ENCODE results near the gene WASF3.

- no peak for TF ChIP-seq CTCF (IDR thresholded peaks at IDR 0.05; ENCODE audit: insufficient read depth, low read length)
- TF ChIP-seq POLR2AphosphoS5 (IDR thresholded peaks at IDR 0.05; ENCODE audit: low read depth), result no peak
- no peak for TF ChIP-seq SPI1 (IDR thresholded peaks at IDR 0.05; ENCODE audit: borderline replicate concordance, low read depth)
- TF ChIP-seq REST (IDR thresholded peaks at IDR 0.05; ENCODE audit: insufficient replicate concordance, low read depth), result no peak
- no peak for TF ChIP-seq GABPA (IDR thresholded peaks at IDR 0.05; ENCODE audit: low read depth)
Measured at GRCh38 chr13:26623125-26623524, 65.6 kb downstream of the WASF3 start.
